ENCODE data around the gene MOCOS. TPM values are rescaled to one million over a fixed set of nuclear protein-coding genes. Genes with fewer than 3 reads are reported as not detected.

The MOCOS gene
- total RNA-seq, 1 donor from 2014 or later = 4.2 TPM

DNA sequence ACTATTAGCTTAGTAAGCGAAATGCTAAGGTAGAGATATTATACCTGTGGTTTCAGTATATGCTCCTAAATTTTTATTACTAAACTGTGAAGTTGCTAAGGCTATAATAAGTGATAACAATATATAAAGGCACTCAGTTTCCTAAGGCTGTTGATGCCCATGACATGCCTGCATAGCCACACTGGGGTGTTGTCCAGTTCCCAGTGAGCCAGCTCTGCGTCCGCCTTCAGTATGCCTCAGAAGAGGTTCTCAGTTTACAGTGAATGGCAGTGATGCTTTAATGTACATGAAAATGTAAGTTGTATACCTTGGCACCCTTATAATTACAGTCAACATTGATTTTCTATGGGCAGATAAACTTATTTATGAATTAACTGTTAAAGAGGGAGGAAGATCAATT is 117.4 kb downstream of the MOCOS start:
- ATAC-seq = no peak
- H3K9me3 ChIP-seq = no peaks in the 10 kb centered on the region
- intact Hi-C loops (cut with DNase I) = no loop called here
- no peak overlapping the region for H3K27ac ChIP-seq
- no peak overlapping the region for H3K4me3 ChIP-seq
- no peaks in the 10 kb centered on the region for H3K4me1 ChIP-seq
- no peaks in the 10 kb centered on the region for H3K36me3 ChIP-seq
- H3K27me3 ChIP-seq (ENCODE audit: low read depth) = peaks cover 20% of the 10 kb centered on the region
- TF ChIP-seq CTCF (IDR thresholded peaks at IDR 0.05) = no peak
- DNase-seq = no peak

GRCh38 chr18:36305375-36305774 is 118.1 kb downstream of the MOCOS start:
- intact Hi-C loops (cut with DNase I) = no loop called here
- TF ChIP-seq CTCF (IDR thresholded peaks at IDR 0.05) = no peak
- no peak overlapping the region for H3K27ac ChIP-seq
- H3K9me3 ChIP-seq = no peaks in the 10 kb centered on the region
- ATAC-seq (no peak), DNase-seq (no peak)
- H3K4me1 ChIP-seq = no peaks in the 10 kb centered on the region
- H3K27me3 ChIP-seq (ENCODE audit: low read depth) = peaks cover 13% of the 10 kb centered on the region
- no peaks in the 10 kb centered on the region for H3K36me3 ChIP-seq
- H3K4me3 ChIP-seq = no peak overlapping the region

DNA sequence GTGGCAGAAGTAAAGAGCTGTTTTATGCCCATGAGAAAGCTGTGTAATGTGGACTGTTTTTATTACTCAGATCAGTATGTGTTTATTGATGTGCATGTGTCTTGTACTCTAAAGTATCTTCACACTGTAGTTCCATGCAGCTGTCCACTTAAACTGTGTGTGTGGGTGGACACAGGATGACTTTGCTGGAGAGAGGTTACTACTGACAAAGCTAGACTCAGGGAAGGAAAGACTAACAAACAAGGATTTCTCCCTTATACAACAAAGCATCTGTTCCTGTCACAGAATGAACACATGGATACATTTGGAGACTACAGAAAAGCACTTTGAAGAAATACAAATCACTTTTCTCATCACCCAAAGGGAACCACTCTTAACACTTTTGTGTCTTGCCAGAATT is 120.2 kb downstream of the MOCOS start:
- Histone ChIP-seq H3K36me3 (no peaks in the 10 kb centered on the region), H3K9me3 (no peaks in the 10 kb centered on the region), H3K27ac (no peak overlapping the region), H3K4me1 (no peaks in the 10 kb centered on the region), H3K4me3 (no peak overlapping the region), H3K27me3 (ENCODE audit: low read depth) (peaks cover 11% of the 10 kb centered on the region)
- no peak for DNase-seq
- intact Hi-C loops (cut with DNase I) = no loop called here
- TF ChIP-seq CTCF (IDR thresholded peaks at IDR 0.05) = no peak
- ATAC-seq = no peak

DNA sequence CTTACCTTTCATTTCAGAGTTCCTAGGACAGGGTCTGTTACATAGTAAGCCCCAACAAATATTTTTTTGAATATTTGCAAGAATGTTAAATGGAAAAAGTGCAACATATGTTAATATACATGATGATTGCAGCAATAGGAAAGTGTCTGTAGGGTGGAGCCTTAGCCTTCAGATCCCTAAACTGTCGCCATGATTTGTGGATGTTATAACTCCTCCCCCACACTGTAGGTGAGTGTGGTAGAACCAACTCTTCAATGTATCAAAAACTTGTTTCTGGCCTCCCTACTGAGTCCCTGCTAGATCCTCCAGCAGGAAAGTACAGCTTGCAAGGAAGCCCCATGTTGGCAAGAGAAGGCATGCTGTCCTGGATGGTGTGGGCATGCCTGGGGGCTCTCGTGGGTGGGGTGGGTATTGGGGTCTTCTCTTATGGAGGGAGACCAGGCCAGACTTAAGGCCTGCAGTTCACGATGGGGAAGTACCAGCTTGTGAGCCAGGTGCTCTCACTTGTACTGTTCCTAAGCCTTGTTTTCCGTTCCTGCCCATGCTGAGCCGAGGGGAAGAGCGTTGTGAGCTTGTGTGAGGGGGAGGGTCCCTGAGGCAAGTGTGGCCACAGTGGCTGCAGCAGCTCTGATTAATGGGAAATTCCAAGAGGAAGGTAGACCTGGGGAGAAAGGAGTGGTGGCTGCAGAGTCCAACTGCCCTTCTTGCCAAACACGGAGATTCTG is 121.6 kb downstream of the MOCOS start:
- no peaks in the 10 kb centered on the region for H3K36me3 ChIP-seq
- ATAC-seq (peak in 1 of 2 donors; percentile 7), DNase-seq (no peak)
- no peak overlapping the region for H3K4me3 ChIP-seq
- no peaks in the 10 kb centered on the region for H3K4me1 ChIP-seq
- intact Hi-C loops (cut with DNase I) = no loop called here
- H3K27ac ChIP-seq = no peak overlapping the region
- H3K27me3 ChIP-seq (ENCODE audit: low read depth) = peaks cover 11% of the 10 kb centered on the region
- no peak for TF ChIP-seq CTCF (IDR thresholded peaks at IDR 0.05)
- no peaks in the 10 kb centered on the region for H3K9me3 ChIP-seq

DNA sequence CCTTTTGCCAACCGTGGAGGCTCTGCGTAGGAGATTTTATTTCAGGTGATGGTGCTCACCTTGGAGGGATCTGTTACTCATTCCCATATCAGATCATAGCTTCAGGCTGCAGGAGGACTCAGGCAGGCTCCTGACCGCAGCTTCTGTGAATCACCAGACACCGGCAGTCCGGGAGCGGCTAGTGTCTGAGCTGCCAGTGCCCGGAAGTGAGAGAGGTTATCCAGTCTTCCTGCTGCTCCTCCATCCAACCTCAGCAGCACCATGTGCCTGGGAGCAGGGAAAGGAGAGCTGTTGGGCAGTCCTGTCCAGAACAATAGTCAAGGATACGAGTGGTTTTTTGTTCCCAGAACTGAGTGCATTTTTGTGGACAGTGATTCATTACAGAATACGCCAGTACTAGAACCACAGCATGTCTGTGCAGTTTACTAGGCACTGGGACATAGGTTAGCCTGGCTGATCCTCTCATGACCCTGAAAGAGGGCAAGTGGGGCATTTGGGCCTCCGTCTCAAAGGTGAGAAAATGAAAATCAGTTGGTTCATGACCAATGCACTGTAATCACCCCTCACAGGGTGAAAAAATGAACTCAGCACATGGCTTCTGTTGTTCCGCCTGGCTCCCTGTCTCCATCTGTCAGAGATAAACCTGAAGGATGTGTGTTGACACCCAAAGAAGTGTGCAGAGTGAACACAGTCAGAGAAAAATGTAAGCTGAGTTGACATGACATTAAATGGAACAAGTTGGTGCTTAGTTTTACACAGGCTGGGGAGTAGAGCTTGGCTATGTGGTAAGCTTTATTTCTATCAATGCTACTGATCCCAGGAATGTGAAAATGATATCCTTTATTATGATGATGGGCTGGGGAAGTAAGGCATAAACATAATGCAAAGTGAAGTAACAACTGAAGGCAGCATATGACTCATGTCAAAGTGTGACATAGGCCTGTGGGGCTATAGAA is 122.4 kb downstream of the MOCOS start:
- Histone ChIP-seq H3K36me3 (no peaks in the 10 kb centered on the region), H3K4me3 (no peak overlapping the region), H3K9me3 (no peaks in the 10 kb centered on the region), H3K4me1 (no peaks in the 10 kb centered on the region), H3K27ac (no peak overlapping the region), H3K27me3 (ENCODE audit: low read depth) (peaks cover 8% of the 10 kb centered on the region)
- peak in 1 of 2 donors; percentile 64 for ATAC-seq
- TF ChIP-seq CTCF (IDR thresholded peaks at IDR 0.05) = no peak
- intact Hi-C loops (cut with DNase I) = no loop called here
- DNase-seq = no peak
